HepG2 (cell line): ENCODE results near the gene FKBP10. TPM values are rescaled to one million over a fixed set of nuclear protein-coding genes. Genes with fewer than 3 reads are reported as not detected.

Source experiments
- ARID4A ChIP-seq: sonication (generic); formaldehyde crosslinking; IDR thresholded peaks from 2 replicates; pipeline ENCODE4 v1.5.0; 2020; ENCODE audit warnings: mild to moderate bottlenecking, missing genetic modification reagents, borderline replicate concordance
- ARNTL ChIP-seq: sonication (generic); formaldehyde crosslinking; IDR thresholded peaks from 2 replicates; pipeline ENCODE4 v1.4.0; 2020; ENCODE audit warnings: mild to moderate bottlenecking, missing genetic modification reagents
- ELF3 ChIP-seq: IDR thresholded peaks from 2 replicates; pipeline ENCODE4 v1.6.1; 2016; ENCODE audit warnings: missing genetic modification reagents, missing compliant biosample characterization
- GABPA ChIP-seq, 2 experiments: IDR thresholded peaks; 2 replicates each; pipeline ENCODE4 v1.6.1; 2011 to 2016; ENCODE audit warnings: low read depth in 2 of 2, low read length in 1 of 2, missing biosample characterization in 1 of 2, missing genetic modification characterization in 1 of 2
- GTF2F1 ChIP-seq: fragments of 150-350 bp; IDR thresholded peaks from 2 replicates; pipeline ENCODE4 v1.6.1; 2014; ENCODE audit warnings: low read length
- HNF1B ChIP-seq: sonication (generic); formaldehyde crosslinking; IDR thresholded peaks from 2 replicates; pipeline ENCODE4 v1.5.1; 2020; ENCODE audit warnings: mild to moderate bottlenecking, moderate library complexity, missing genetic modification reagents
- KLF12 ChIP-seq: sonication (generic); formaldehyde crosslinking; IDR thresholded peaks from 2 replicates; pipeline ENCODE4 v1.4.0; 2020; ENCODE audit warnings: missing genetic modification reagents, borderline replicate concordance
- PCBP2 ChIP-seq: fragments of 200-400 bp; formaldehyde crosslinking; optimal IDR thresholded peaks from 2 replicates; pipeline ENCODE3; 2018; ENCODE audit warnings: low read length, low read depth; ENCODE audit not compliant: poor library complexity, severe bottlenecking
- SYNCRIP ChIP-seq: fragments of 200-400 bp; formaldehyde crosslinking; IDR thresholded peaks from 2 replicates; pipeline ENCODE4 v1.6.1; 2018; ENCODE audit warnings: mild to moderate bottlenecking, low read depth, low read length; ENCODE audit not compliant: insufficient read depth
- TAF1 ChIP-seq: sonication (generic); formaldehyde crosslinking; IDR thresholded peaks from 2 replicates; pipeline ENCODE4 v1.4.0; 2020; ENCODE audit warnings: missing genetic modification reagents
- ZFX ChIP-seq: sonication (generic); formaldehyde crosslinking; IDR thresholded peaks from 2 replicates; pipeline ENCODE4 v1.4.0; 2020; ENCODE audit warnings: mild to moderate bottlenecking, low read depth, missing genetic modification reagents, moderate library complexity
- ZNF558 ChIP-seq: sonication (generic); formaldehyde crosslinking; IDR thresholded peaks from 2 replicates; pipeline ENCODE4 v1.9.0; 2022; ENCODE audit warnings: mild to moderate bottlenecking, missing genetic modification reagents, borderline replicate concordance
- ZNF609 ChIP-seq: sonication (generic); formaldehyde crosslinking; IDR thresholded peaks from 2 replicates; pipeline ENCODE4 v1.4.0; 2020; ENCODE audit warnings: mild to moderate bottlenecking, missing genetic modification reagents, borderline replicate concordance
- ZNF878 ChIP-seq: sonication (generic); formaldehyde crosslinking; IDR thresholded peaks from 2 replicates; pipeline ENCODE4 v1.8.1; 2023; ENCODE audit warnings: mild to moderate bottlenecking, missing genetic modification reagents, moderate library complexity
- polyA plus RNA-seq, 8 experiments: library from polyadenylated mRNA; depleted of rRNA in 3 of 8; stranded (reverse) in 7 of 8; unstranded in 1 of 8; fragments of >200 nt; fragmentation: Illumina TruSeq in 4 of 8; extraction: Trizol in 4 of 8; gene quantifications; 2 replicates each; pipeline versions ENCODE4 v1.2.1 to v1.2.3, GENCODE V29; 2011 to 2016; ENCODE audit warnings: low read depth in 4 of 8, missing spikeins in 1 of 8, mixed read lengths in 1 of 8; ENCODE audit not compliant: insufficient read depth in 1 of 8
- total RNA-seq, 5 experiments: library from RNA; depleted of rRNA; stranded (reverse); fragments of >200 nt; fragmentation: Illumina TruSeq; extraction: Trizol; gene quantifications; 2 replicates each; pipeline ENCODE4 v1.2.3, GENCODE V29; 2016; ENCODE audit warnings: low read depth in 1 of 5

Gene FKBP10
- total and polyA plus RNA-seq, 2 of the 13 experiments (the other 11 are each of a cell fraction or from before 2014, with no cell fraction given) = 149 to 573 TPM

DNA sequence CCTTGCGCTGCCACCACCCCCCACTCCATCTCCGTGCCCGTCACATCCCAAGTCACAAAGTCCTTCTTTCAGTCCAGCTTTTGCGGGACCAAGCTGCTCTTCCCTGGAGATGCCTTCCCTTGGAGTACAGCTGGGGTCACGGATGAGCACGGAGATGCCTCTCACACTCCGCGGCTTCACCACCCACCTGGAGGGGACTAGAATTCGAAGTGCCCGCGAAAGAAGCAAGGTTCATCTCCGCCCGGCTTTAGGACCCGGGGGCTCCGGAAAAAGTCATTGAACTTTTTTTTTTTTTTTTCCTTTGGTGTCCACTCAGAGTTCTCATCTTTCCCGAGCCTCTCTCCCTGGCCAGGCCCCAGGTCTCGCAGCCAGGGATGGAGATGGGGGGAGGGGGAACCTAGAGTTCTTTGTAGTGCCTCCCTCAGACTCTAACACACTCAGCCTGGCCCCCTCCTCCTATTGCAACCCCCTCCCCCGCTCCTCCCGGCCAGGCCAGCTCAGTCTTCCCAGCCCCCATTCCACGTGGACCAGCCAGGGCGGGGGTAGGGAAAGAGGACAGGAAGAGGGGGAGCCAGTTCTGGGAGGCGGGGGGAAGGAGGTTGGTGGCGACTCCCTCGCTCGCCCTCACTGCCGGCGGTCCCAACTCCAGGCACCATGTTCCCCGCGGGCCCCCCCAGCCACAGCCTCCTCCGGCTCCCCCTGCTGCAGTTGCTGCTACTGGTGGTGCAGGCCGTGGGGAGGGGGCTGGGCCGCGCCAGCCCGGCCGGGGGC is at the start of gene FKBP10 (continued):
- TF ChIP-seq ARID4A (CRISPR knock-in tag) = peak; percentile 64
- peak; percentile 31; the same call in 1 of the 2 replicates for TF ChIP-seq GABPA (IDR thresholded peaks at IDR 0.05; ENCODE audit: low read depth, low read length)
- TF ChIP-seq GABPA (CRISPR knock-in tag; IDR thresholded peaks at IDR 0.05; ENCODE audit: low read depth) = peak; percentile 73
- TF ChIP-seq GTF2F1 = no peak; the same call in 1 of the 2 replicates
- no peak for TF ChIP-seq SYNCRIP
- no peak for TF ChIP-seq ELF3
- peak; percentile 26 for TF ChIP-seq PCBP2
- TF ChIP-seq ZFX (CRISPR knock-in tag) = peak; percentile 75
- peak; percentile 21; the same call in 1 of the 2 replicates for TF ChIP-seq ZNF558 (CRISPR knock-in tag)
- peak; percentile 57; the same call in 1 of the 2 replicates for TF ChIP-seq TAF1 (CRISPR knock-in tag)
- TF ChIP-seq ZNF878 (CRISPR knock-in tag) = peak; percentile 53; the same call in 1 of the 2 replicates
- TF ChIP-seq ARNTL (CRISPR knock-in tag) = peak; percentile 89
- peak; percentile 30; the same call in 1 of the 2 replicates for TF ChIP-seq HNF1B (CRISPR knock-in tag)
- no peak for TF ChIP-seq ZNF609
- TF ChIP-seq KLF12 (CRISPR knock-in tag) = no peak
